K562 (cell line): ENCODE results near the gene FUT8. TPM values are rescaled to one million over a fixed set of nuclear protein-coding genes. Genes with fewer than 3 reads are reported as not detected.

Source experiments
- ATAC-seq: fragments of 200-7000 bp; cut with Tn5 transposase; 3 replicates; pipeline ENCODE4 v1.9.1; 2020; ENCODE audit warnings: moderate library complexity
- BruUV-seq: library from RNA; stranded (reverse); fragments of 400-500 nt; replicated peaks from 2 replicates; lab custom pipeline; 2021; lab: Mats Ljungman, UMichigan
- CTCF ChIA-PET: fragments of 300-600 bp; formaldehyde crosslinking; extraction: SDS; loops from one replicate; lab custom pipeline; 2021; ENCODE audit warnings: low intra/inter-chr PET ratio; lab: Yijun Ruan, JAX
- POLR2A ChIA-PET: fragments of 300-600, 350-650 bp; sonication (Branson Sonifier 250); formaldehyde crosslinking; extraction: SDS; loops from one replicate; lab custom pipeline; 2021; ENCODE audit warnings: antibody characterized with exemption, inconsistent platforms; lab: Yijun Ruan, JAX
- DNase-seq, 4 experiments: peaks; one replicate each; pipeline versions ENCODE4 v3.0.0 to v3.0.0-alpha.2; 2011 to 2018; ENCODE audit warnings: low spot score in 3 of 4, mixed read lengths in 3 of 4; ENCODE audit errors: extremely low read depth in 1 of 4
- FAIRE-seq: peaks from 2 replicates; lab custom pipeline; 2011; peaks lifted over from hg19 to GRCh38; lab: Jason Lieb, UNC
- H2AFZ ChIP-seq: 2 replicates; pipeline ENCODE4 v1.6.0; 2011; ENCODE audit warnings: low read depth, low read length, control low read depth, inconsistent platforms
- H3K27ac ChIP-seq: fragments of 200-600 bp; 3 replicates; pipeline ENCODE4 v1.8.0; 2011; ENCODE audit warnings: low read depth, mild to moderate bottlenecking, control low read depth, inconsistent platforms, low read length, moderate library complexity, mixed read lengths; ENCODE audit errors: extremely low read depth
- H3K27me3 ChIP-seq, 2 experiments: fragments of 300-600 bp in 1 of 2; 2 replicates in 1 of 2; 3 replicates in 1 of 2; pipeline versions ENCODE4 v1.6.0 to v1.8.0; 2011; ENCODE audit warnings: inconsistent platforms in 2 of 2, low read length in 2 of 2, mild to moderate bottlenecking in 1 of 2, mixed read lengths in 1 of 2, moderate library complexity in 1 of 2; ENCODE audit not compliant: control insufficient read depth in 2 of 2, insufficient read depth in 2 of 2
- H3K36me3 ChIP-seq: fragments of 300-600 bp; 3 replicates; pipeline ENCODE4 v1.8.0; 2011; ENCODE audit warnings: mild to moderate bottlenecking, low read length, inconsistent platforms; ENCODE audit not compliant: control insufficient read depth, insufficient read depth
- H3K4me1 ChIP-seq, 2 experiments: fragments of 200-600 bp in 1 of 2; replicated peaks in 1 of 2; 2 replicates in 1 of 2; 3 replicates in 1 of 2; pipeline versions ENCODE4 v1.5.1 to v1.8.0; 2011; ENCODE audit warnings: inconsistent platforms in 2 of 2, low read length in 2 of 2, mild to moderate bottlenecking in 1 of 2, mixed read lengths in 1 of 2, moderate library complexity in 1 of 2; ENCODE audit not compliant: control insufficient read depth in 2 of 2, insufficient read depth in 2 of 2
- H3K4me2 ChIP-seq: 2 replicates; pipeline ENCODE4 v1.6.1; 2011; ENCODE audit warnings: low read length, control low read depth, inconsistent platforms, mixed read lengths; ENCODE audit not compliant: insufficient read depth
- H3K4me3 ChIP-seq: fragments of 200-600 bp; sonication (generic), shearing (Covaris generic); 2 replicates; pipeline ENCODE4 v1.5.1; 2016; ENCODE audit warnings: control low read depth, inconsistent platforms
- H3K79me2 ChIP-seq: fragments of 200-600 bp; 3 replicates; pipeline ENCODE4 v1.8.0; 2011; ENCODE audit warnings: low read length, inconsistent platforms; ENCODE audit not compliant: control insufficient read depth, insufficient read depth
- H3K9ac ChIP-seq, 2 experiments: 2 replicates each; pipeline versions ENCODE4 v1.6.0 to v1.6.1; 2011; ENCODE audit warnings: low read depth in 2 of 2, low read length in 2 of 2, control low read depth in 1 of 2, inconsistent platforms in 1 of 2, mild to moderate bottlenecking in 1 of 2, mixed read lengths in 1 of 2; ENCODE audit not compliant: insufficient read depth in 1 of 2
- H3K9me1 ChIP-seq: one replicate; pipeline ENCODE4 v1.6.0; 2011; ENCODE audit warnings: inconsistent platforms, mild to moderate bottlenecking, low read length, moderate library complexity; ENCODE audit not compliant: control insufficient read depth, insufficient read depth
- H3K9me3 ChIP-seq: replicated peaks from 2 replicates; pipeline ENCODE4 v1.5.1; 2011; ENCODE audit warnings: low read depth, low read length, inconsistent platforms; ENCODE audit not compliant: control insufficient read depth, insufficient read depth
- H4K20me1 ChIP-seq: replicated peaks from 2 replicates; pipeline ENCODE4 v1.6.1; 2011; ENCODE audit warnings: low read length, inconsistent platforms, mixed read lengths; ENCODE audit not compliant: control insufficient read depth, insufficient read depth
- FOXO4 ChIP-seq: fragments of 450-650 bp; formaldehyde crosslinking; IDR thresholded peaks from 2 replicates; pipeline ENCODE4 v1.4.0; 2020; ENCODE audit warnings: mild to moderate bottlenecking, moderate library complexity
- HES1 ChIP-seq: fragments of 450-650 bp; IDR thresholded peaks from 2 replicates; pipeline ENCODE4 v1.6.1; 2016; ENCODE audit warnings: low read depth, mild to moderate bottlenecking, moderate library complexity
- HNRNPK ChIP-seq: fragments of 200-400 bp; formaldehyde crosslinking; IDR thresholded peaks from one replicate; pipeline ENCODE4 v1.6.1; 2018; ENCODE audit warnings: mild to moderate bottlenecking, low read depth, low read length; ENCODE audit not compliant: poor library complexity, severe bottlenecking
- KDM1A ChIP-seq, 2 experiments: fragments of 450-650 bp; IDR thresholded peaks; 2 replicates each; pipeline ENCODE4 v1.6.1; 2016; ENCODE audit warnings: mild to moderate bottlenecking in 2 of 2
- NBN ChIP-seq: fragments of 450-650 bp; IDR thresholded peaks from 2 replicates; pipeline ENCODE4 v1.6.1; 2016; ENCODE audit warnings: low read depth, mild to moderate bottlenecking
- NR2C2 ChIP-seq, 2 experiments: fragments of 200-800 bp in 1 of 2; sonication (Bioruptor generic) in 1 of 2; sonication (generic) in 1 of 2; formaldehyde crosslinking in 1 of 2; IDR thresholded peaks; 2 replicates each; pipeline versions ENCODE4 v1.6.1 to v1.8.0; 2016 to 2022; ENCODE audit warnings: mild to moderate bottlenecking in 1 of 2, missing compliant biosample characterization in 1 of 2, missing genetic modification characterization in 1 of 2, missing genetic modification reagents in 1 of 2
- SMARCE1 ChIP-seq: fragments of 450-650 bp; IDR thresholded peaks from 2 replicates; pipeline ENCODE4 v1.7.1; 2016; ENCODE audit warnings: mild to moderate bottlenecking
- SRSF3 ChIP-seq: fragments of 200-400 bp; formaldehyde crosslinking; IDR thresholded peaks from 2 replicates; pipeline ENCODE4 v1.6.1; 2016; ENCODE audit warnings: mild to moderate bottlenecking, low read length, moderate library complexity; ENCODE audit not compliant: insufficient read depth
- TCF7L2 ChIP-seq: fragments of 150-350 bp; IDR thresholded peaks from 2 replicates; pipeline ENCODE4 v1.6.1; 2016; ENCODE audit warnings: low read depth, mild to moderate bottlenecking, low read length, moderate library complexity
- TSC22D4 ChIP-seq: fragments of 450-650 bp; IDR thresholded peaks from 2 replicates; pipeline ENCODE4 v1.6.1; 2016; ENCODE audit warnings: missing genetic modification characterization, missing biosample characterization, control low read depth
- VEZF1 ChIP-seq: fragments of 200-800 bp; sonication (Bioruptor generic); IDR thresholded peaks from 2 replicates; pipeline ENCODE4 v1.6.1; 2017; ENCODE audit warnings: missing genetic modification characterization, missing compliant biosample characterization
- ZBTB26 ChIP-seq: fragments of 450-650 bp; formaldehyde crosslinking; IDR thresholded peaks from 2 replicates; pipeline ENCODE4 v1.4.0; 2022; ENCODE audit warnings: missing genetic modification characterization
- ZFP36 ChIP-seq: fragments of 150-350 bp; IDR thresholded peaks from 2 replicates; pipeline ENCODE4 v1.6.1; 2018; ENCODE audit warnings: low read length, low read depth; ENCODE audit not compliant: partially characterized antibody
- ZKSCAN8 ChIP-seq: fragments of 200-800 bp; sonication (Bioruptor generic); IDR thresholded peaks from 2 replicates; pipeline ENCODE4 v1.6.1; 2016; ENCODE audit warnings: missing genetic modification characterization, missing compliant biosample characterization
- ZNF561 ChIP-seq: fragments of 450-650 bp; formaldehyde crosslinking; conservative IDR thresholded peaks from 2 replicates; pipeline ENCODE4 v1.4.0; 2020; ENCODE audit warnings: mild to moderate bottlenecking, moderate library complexity
- WGBS: fragments of 100-300 bp; shearing (Covaris generic); methylation state at CpG from one replicate; pipeline ENCODE4 v1.1.6; 2016; ENCODE audit warnings: low coverage, mixed read lengths; ENCODE audit not compliant: insufficient coverage; ENCODE audit errors: missing lambda C conversion rate; 5-methylcytosine and 5-hydroxymethylcytosine counted together
- in situ Hi-C: fragments of 300-500 bp; cut with MboI; formaldehyde crosslinking; loops from 4 replicates; pipeline ENCODE4 v1.15.0; 2018; ENCODE audit warnings: inconsistent platforms, mixed read lengths
- intact Hi-C: fragments of 100-400 bp; cut with micrococcal nuclease; formaldehyde crosslinking; loops from 2 replicates; pipeline ENCODE4 v1.14.2; 2022
- polyA plus RNA-seq, 8 experiments: library from polyadenylated mRNA; depleted of rRNA in 4 of 8; stranded (reverse) in 5 of 8; unstranded in 3 of 8; fragments of >200 nt; fragmentation: Nextera tagmentation in 2 of 8; fragmentation: Illumina TruSeq in 1 of 8; extraction: Ambion mirVana in 2 of 8; extraction: Trizol in 1 of 8; gene quantifications; 2 replicates each; pipeline versions ENCODE4 v1.2.1 to v1.2.3, GENCODE V29; 2011 to 2014; ENCODE audit warnings: inconsistent platforms in 1 of 8, missing spikeins in 1 of 8
- total RNA-seq, 7 experiments: library from RNA; depleted of rRNA in 6 of 7; stranded (reverse); fragments of >200 nt in 6 of 7; fragmentation: Illumina TruSeq in 2 of 7; extraction: Trizol in 2 of 7; gene quantifications; 2 replicates each; pipeline versions ENCODE4 v1.2.1 to v1.2.3, GENCODE V29; 2011 to 2021; ENCODE audit warnings: low replicate concordance in 1 of 7

FUT8 gene
- total and polyA plus RNA-seq, 9 of the 15 experiments (the other 6 are each of a cell fraction or from before 2014, with no cell fraction given), result 4.1 to 15.2 (median 7.8) TPM

GRCh38 chr14:65432361-65432948 lies 19.9 kb downstream of the FUT8 start (continued):
- TF ChIP-seq NR2C2 (CRISPR knock-in tag; IDR thresholded peaks at IDR 0.05), result no peak
- TF ChIP-seq NR2C2 (tag; IDR thresholded peaks at IDR 0.05), result 0 out of 2 replicates have a peak, but pooled peaks have one; percentile 28
- no peak for TF ChIP-seq NBN

- ChIA-PET POLR2A (no interaction called here), CTCF (no interaction called here)
- intact Hi-C loops, result no loop called here
- peaks cover 37% of the 10 kb centered on the region for H3K79me2 ChIP-seq
- no TSS peak for BruUV-seq
- H3K9me1 ChIP-seq, result no peaks in the 10 kb centered on the region
- peak overlapping the region; percentile 76; the same call in 2 of the 3 replicates for H3K27ac ChIP-seq
- FAIRE-seq (no peak), ATAC-seq (peak; percentile 11; the same call in 1 of the 3 replicates), DNase-seq (no peak)
- peaks cover 6 to 37% of the 10 kb centered on the region in 2 experiments; a peak in 4 of 5 replicates for H3K4me1 ChIP-seq
- H3K9me3 ChIP-seq, result no peaks in the 10 kb centered on the region; the same call in none of the 2 replicates
- H3K4me3 ChIP-seq, result no peak overlapping the region
- no peaks in the 10 kb centered on the region for H4K20me1 ChIP-seq
- peak overlapping the region; percentile 51; the same call in 1 of the 2 replicates for H3K4me2 ChIP-seq
- H2AFZ ChIP-seq, result peak overlapping the region; percentile 69
- no peaks in the 10 kb centered on the region for H3K36me3 ChIP-seq
- 17% methylated on average over 2 of the region's 2 CpGs for WGBS
- H3K9ac ChIP-seq, result peak overlapping the region in 1 of 2 experiments; percentile 56; a peak in 2 of 4 replicates
- in situ Hi-C loops, result no loop called here
- no peaks in the 10 kb centered on the region for H3K27me3 ChIP-seq
- TF ChIP-seq ZKSCAN8, result no peak
- TF ChIP-seq KDM1A (IDR thresholded peaks at IDR 0.05), result no peak
- no peak for TF ChIP-seq ZBTB26 (CRISPR knock-in tag)
- no peak for TF ChIP-seq HES1
- no peak for TF ChIP-seq SRSF3
- TF ChIP-seq ZFP36, result no peak
- no peak for TF ChIP-seq VEZF1
- no peak for TF ChIP-seq TSC22D4 (tag)
- no peak for TF ChIP-seq SMARCE1
- no peak for TF ChIP-seq ZNF561 (CRISPR knock-in tag)
- no peak for TF ChIP-seq HNRNPK
- TF ChIP-seq FOXO4 (CRISPR knock-in tag), result no peak
- TF ChIP-seq TCF7L2, result no peak
These were observed 20.6 kb downstream of the FUT8 start for GRCh38 chr14:65433157-65433556.
